Neural cell (in vitro differentiated cells): ENCODE data around the gene PGBD5.

Experiments used
- EP300 ChIP-seq: fragments of 450-650 bp; conservative IDR thresholded peaks from 2 replicates; pipeline ENCODE4 v1.6.1; 2014; ENCODE audit warnings: antibody characterized with exemption, mild to moderate bottlenecking, moderate library complexity; ENCODE audit not compliant: poor library complexity, severe bottlenecking
- TAF1 ChIP-seq: IDR thresholded peaks from 2 replicates; pipeline ENCODE4 v1.6.1; 2012; ENCODE audit warnings: low read depth
- TF ChIP-seq, protein P1 (sequence below): fragments of 450-650 bp; IDR thresholded peaks from 2 replicates; pipeline ENCODE4 v1.5.1; 2014; ENCODE audit warnings: antibody characterized with exemption, mild to moderate bottlenecking, moderate library complexity; ENCODE audit not compliant: poor library complexity, severe bottlenecking

DNA sequence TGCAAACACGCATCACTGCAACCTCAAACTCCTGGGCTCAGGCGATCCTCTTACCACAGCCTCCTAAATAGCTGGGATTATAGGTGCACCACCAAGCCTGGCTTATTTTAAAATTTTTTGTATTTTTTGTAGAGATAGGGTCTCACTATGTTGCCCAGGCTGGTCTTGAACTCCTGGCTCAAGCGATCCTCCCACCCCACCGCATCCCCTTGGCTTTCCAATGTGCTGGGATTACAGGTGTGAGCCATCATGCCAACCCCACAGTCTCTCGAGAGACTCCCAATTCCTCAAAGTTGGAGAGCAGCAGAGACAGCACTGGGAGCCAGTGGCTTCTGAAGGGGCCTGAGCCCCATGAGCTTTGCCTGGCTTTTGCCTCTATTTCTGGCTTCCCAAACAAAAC, 42.7 kb downstream of the PGBD5 start:
- TF ChIP-seq, protein P1, sequence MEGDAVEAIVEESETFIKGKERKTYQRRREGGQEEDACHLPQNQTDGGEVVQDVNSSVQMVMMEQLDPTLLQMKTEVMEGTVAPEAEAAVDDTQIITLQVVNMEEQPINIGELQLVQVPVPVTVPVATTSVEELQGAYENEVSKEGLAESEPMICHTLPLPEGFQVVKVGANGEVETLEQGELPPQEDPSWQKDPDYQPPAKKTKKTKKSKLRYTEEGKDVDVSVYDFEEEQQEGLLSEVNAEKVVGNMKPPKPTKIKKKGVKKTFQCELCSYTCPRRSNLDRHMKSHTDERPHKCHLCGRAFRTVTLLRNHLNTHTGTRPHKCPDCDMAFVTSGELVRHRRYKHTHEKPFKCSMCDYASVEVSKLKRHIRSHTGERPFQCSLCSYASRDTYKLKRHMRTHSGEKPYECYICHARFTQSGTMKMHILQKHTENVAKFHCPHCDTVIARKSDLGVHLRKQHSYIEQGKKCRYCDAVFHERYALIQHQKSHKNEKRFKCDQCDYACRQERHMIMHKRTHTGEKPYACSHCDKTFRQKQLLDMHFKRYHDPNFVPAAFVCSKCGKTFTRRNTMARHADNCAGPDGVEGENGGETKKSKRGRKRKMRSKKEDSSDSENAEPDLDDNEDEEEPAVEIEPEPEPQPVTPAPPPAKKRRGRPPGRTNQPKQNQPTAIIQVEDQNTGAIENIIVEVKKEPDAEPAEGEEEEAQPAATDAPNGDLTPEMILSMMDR, result no peak
- no peak for TF ChIP-seq EP300
- TF ChIP-seq TAF1, result no peak
